ENCODE results near the gene NME3.

GRCh38 chr16:1778200-1779179 is 7.1 kb upstream of the NME3 start:
- TF ChIP-seq, protein P1, sequence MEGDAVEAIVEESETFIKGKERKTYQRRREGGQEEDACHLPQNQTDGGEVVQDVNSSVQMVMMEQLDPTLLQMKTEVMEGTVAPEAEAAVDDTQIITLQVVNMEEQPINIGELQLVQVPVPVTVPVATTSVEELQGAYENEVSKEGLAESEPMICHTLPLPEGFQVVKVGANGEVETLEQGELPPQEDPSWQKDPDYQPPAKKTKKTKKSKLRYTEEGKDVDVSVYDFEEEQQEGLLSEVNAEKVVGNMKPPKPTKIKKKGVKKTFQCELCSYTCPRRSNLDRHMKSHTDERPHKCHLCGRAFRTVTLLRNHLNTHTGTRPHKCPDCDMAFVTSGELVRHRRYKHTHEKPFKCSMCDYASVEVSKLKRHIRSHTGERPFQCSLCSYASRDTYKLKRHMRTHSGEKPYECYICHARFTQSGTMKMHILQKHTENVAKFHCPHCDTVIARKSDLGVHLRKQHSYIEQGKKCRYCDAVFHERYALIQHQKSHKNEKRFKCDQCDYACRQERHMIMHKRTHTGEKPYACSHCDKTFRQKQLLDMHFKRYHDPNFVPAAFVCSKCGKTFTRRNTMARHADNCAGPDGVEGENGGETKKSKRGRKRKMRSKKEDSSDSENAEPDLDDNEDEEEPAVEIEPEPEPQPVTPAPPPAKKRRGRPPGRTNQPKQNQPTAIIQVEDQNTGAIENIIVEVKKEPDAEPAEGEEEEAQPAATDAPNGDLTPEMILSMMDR (IDR thresholded peaks at IDR 0.05): no peak
- TF ChIP-seq POLR2AphosphoS5 (IDR thresholded peaks at IDR 0.05): no peak
